Skin epidermis (tissue), 12 donors: ENCODE measurements around the gene OLR1.
A peak's percentile ranks its signal among the peaks of the same experiment; 100 is the strongest.
"Not testable (repeated sequence)": the region's sequence is repeated elsewhere in the genome, so short reads cannot be mapped to it uniquely, and the experiment has no call there.

Experiments used
- H3K27ac ChIP-seq, 21 experiments: fragments of 200-600 bp; sonication (generic) in 11 of 21; one replicate each; pipeline ENCODE4 v1.5.0; 2020; ENCODE audit warnings: mild to moderate bottlenecking in 3 of 21, inconsistent platforms in 2 of 21, moderate library complexity in 2 of 21
- H3K4me3 ChIP-seq, 7 experiments: fragments of 200-600 bp; sonication (generic) in 2 of 7; one replicate each; pipeline ENCODE4 v1.5.0; 2020; ENCODE audit warnings: inconsistent platforms in 2 of 7, mild to moderate bottlenecking in 2 of 7, moderate library complexity in 1 of 7

OLR1 gene

GRCh38 chr12:10171973-10172728 is at the start of gene OLR1:
TSS of gene OLR1 (minus strand) at chr12:10172132. CDS start at chr12:10172077, 55 bp downstream.
- Histone ChIP-seq H3K27ac (no peak within 1 kb of the TSS), H3K4me3 (no peak within 1 kb of the TSS)

DNA sequence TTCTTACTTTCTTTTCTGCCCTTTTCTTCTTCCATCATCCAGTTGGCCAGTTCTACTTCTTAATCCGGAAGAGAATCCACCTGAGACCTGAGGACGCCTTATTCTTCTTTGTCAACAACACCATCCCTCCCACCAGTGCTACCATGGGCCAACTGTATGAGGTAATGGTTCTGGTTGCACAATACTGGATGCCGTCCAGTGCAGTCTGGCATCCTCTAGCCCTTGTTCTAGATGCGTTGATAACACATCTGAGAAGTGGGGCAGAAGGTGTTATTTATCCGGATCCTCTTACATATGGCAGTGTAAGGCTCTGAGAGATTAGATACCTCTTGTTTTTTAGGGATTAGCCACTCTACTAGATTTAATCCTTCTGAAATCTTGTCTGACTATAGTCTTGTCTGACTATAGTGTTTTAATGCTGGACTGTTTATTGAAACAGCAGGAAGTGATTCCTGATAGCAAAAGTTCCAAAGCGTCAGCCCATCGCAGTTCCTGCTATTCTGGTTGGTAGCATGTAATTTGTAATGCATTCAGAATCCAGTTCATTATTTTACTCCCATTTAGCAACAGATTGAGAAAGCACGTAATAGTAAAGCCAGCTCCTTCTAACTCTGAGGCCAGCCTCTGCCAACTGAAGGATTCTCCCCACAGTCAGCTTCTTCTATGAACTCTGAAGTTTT is 48.6 kb upstream of the OLR1 start:
- peak overlapping the region in 8 of 21 experiments; percentile 4 to 69 (median 26) for H3K27ac ChIP-seq
- H3K4me3 ChIP-seq, result no peak overlapping the region

GRCh38 chr12:10218021-10218420 is 46.1 kb upstream of the OLR1 start:
- Histone ChIP-seq H3K27ac (no peak overlapping the region), H3K4me3 (no peak overlapping the region)

GRCh38 chr12:10215946-10216345 is 44.0 kb upstream of the OLR1 start:
- not testable (repeated sequence) for H3K4me3 ChIP-seq, H3K27ac ChIP-seq

DNA sequence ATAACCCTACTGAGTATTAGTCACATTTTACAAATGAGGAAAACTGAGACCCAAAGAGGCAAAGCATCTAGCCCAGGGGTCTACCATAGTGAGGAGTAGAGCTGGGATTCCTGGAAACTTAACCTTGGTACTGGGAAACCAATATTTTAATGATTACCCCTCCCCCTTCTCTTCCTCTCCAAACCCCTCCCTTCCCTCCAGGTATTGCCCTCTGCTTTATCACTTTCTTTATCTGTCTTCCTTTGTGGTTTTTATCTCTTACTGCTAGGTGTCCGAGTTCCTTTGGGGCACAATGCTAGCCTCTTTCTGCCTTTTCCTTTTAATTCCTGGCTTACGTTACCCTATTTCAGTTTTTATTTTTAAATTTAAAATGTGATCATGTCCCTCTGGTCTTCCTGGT is 43.5 kb upstream of the OLR1 start:
- H3K27ac ChIP-seq, result peak overlapping the region in 1 of 21 experiments; percentile 39
- no peak overlapping the region for H3K4me3 ChIP-seq

DNA sequence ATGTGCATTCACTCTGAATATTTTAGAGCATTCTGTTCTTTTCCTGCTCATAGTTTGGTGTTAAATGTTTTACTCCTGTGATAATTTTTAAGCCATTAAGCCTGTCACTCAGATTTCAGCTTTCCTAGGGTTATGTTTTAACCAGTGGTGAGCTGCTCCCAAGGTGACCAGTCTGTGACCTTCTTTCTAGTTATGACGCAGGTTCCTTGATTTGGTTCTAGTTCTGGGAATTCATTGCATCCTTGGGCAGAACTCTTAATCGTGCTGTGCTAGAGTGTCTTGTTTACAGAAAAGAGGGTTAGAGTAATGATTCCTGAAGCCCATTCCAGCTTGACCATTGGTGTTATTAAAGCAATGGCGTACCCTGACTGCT is 42.9 kb upstream of the OLR1 start:
- H3K4me3 ChIP-seq, result peak overlapping the region in 1 of 7 experiments; percentile 90
- H3K27ac ChIP-seq, result peak overlapping the region in 4 of 21 experiments; percentile 95 to 96 (median 96)

DNA sequence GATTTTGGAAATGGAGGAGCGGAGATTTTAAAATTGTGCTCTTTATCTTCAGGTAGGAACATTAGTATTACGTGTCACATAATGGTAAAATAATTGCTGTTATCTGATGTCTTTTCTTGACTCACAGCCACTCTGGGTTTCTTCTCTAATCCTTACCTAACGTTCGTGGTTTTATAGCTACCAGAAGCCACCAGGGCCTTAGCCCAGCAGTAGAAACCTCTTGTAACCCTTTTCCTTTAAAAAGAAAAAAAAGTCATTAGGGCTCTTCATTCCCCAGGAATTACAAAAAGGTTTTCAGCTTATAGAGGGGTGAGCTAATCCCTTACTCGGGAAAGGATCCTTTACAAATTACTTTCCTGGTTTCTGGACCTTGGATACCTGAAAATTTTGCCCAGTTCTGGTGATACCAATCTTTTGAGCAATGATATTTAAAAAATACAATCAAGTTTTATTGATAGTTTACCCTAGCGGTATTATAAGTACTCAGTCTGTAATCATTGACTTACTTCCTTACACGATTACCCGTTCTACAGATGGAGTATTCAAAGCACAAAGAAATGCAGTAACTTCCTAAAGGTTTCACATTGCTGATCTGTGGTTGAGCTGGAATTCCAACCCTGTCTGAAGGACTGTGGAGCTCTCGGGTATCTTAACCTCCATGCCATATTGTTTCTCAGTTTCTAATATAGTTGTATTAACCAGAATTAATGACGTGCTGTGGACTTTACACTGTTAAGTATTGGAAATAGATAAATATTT is 42.4 kb upstream of the OLR1 start:
- Histone ChIP-seq H3K4me3 (peak overlapping the region; percentile 51 to 90 (median 71)), H3K27ac (peak overlapping the region in 20 of 21 experiments; percentile 30 to 96 (median 93))

DNA sequence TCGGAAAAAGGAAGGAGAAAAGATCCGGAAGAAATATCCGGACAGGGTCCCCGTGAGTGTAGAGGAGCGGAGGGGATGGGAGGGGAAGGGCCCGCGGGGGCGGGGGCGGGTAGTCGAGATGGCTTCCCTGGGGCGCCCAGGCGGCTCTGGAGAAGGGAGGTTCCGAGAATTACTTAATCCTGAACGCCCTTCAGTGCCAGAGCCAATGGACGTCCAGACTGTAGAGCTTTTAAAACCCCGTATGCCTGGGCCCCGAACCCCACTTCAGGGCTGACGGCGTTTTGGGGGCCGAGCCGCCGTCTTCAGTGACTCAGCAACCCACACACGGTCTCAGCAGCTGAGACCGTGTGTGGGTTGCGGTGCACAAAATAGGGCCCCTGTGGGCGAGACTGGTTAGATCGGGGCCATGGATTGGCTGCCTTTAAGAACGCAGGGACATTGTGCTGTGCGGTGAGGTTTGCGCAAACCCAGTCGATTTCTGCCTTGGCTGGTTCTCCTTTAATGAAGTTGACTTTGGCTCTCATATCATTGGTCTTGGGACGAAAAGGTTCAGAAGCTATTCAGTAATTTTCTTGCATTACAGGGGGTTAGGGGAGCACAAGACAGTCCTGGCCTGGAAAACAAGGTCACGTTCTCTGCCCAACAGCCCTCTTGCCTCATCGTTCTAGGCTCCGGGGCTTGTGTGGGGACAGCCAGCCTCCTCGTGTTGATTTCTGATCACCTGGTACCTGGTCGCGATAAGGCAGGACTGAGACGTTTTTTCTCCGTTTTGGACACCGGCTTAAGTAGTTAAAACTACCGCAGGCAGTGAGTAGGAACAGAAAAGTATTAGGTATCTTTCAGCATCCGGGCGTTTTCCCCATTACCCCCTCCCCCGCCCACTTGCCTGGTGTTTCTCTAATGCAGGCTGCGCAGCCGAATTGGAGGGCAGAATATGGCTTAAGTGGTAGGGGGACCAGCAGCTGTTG is 41.5 kb upstream of the OLR1 start:
- H3K4me3 ChIP-seq, result peak overlapping the region; percentile 51 to 90 (median 71)

GRCh38 chr12:10212739-10213131 is 40.8 kb upstream of the OLR1 start, which contains the start of gene GABARAPL1:
TSS of gene GABARAPL1 (plus strand) at chr12:10212877. CDS start at chr12:10213130, 253 bp downstream.
- Histone ChIP-seq H3K27ac (peak within 1 kb of the TSS; percentile 73 to 96 (median 93)), H3K4me3 (peak within 1 kb of the TSS; percentile 51 to 90 (median 71))

More for the DNA sequence above, 41.5 kb upstream of the OLR1 start:
- H3K27ac ChIP-seq, result peak overlapping the region; percentile 73 to 96 (median 93)

GRCh38 chr12:10211940-10212738 is 40.2 kb upstream of the OLR1 start:
- Histone ChIP-seq H3K4me3 (peak overlapping the region; percentile 51 to 90 (median 71)), H3K27ac (peak overlapping the region; percentile 73 to 96 (median 93))

- Histone ChIP-seq H3K4me3 (peak overlapping the region in 1 of 7 experiments; percentile 88), H3K27ac (peak overlapping the region in 12 of 21 experiments; percentile 14 to 96 (median 94))
Observed at GRCh38 chr12:10211101-10211939, 39.4 kb upstream of the OLR1 start.

DNA sequence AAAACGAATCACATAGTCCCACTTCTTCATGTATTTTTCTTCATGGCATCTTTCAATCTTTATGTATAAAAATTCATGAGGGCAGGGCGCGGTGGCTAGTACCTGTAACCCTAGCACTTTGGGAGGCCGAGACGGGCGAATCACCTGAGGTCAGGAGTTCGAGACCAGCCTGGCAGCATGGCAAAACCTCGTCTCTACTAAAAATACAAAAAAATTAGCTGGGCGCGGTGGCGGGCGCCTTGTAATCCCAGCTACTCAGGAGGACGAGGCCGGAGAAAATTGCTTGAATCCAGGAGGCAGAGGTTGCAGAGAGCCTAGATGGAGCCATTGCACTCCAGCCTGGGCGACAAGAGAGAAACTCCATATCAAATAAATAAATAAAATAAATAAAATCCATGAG is 38.3 kb upstream of the OLR1 start:
- Histone ChIP-seq H3K4me3 (no peak overlapping the region), H3K27ac (no peak overlapping the region)

- Histone ChIP-seq H3K4me3 (no peak overlapping the region), H3K27ac (no peak overlapping the region)
Observed at GRCh38 chr12:10207136-10207535, 35.2 kb upstream of the OLR1 start.

GRCh38 chr12:10205220-10205807 is 33.4 kb upstream of the OLR1 start:
- H3K4me3 ChIP-seq, result no peak overlapping the region
- H3K27ac ChIP-seq, result no peak overlapping the region

- H3K27ac ChIP-seq, H3K4me3 ChIP-seq: not testable (repeated sequence)
Observed at GRCh38 chr12:10204495-10204894, 32.6 kb upstream of the OLR1 start.

GRCh38 chr12:10197879-10198278 is 25.9 kb upstream of the OLR1 start:
- Histone ChIP-seq H3K27ac (no peak overlapping the region), H3K4me3 (no peak overlapping the region)

- Histone ChIP-seq H3K4me3 (no peak overlapping the region), H3K27ac (no peak overlapping the region)
Observed at GRCh38 chr12:10196210-10196609, 24.3 kb upstream of the OLR1 start.
